ENCODE measurements around the gene PREX1.

PREX1 gene

DNA sequence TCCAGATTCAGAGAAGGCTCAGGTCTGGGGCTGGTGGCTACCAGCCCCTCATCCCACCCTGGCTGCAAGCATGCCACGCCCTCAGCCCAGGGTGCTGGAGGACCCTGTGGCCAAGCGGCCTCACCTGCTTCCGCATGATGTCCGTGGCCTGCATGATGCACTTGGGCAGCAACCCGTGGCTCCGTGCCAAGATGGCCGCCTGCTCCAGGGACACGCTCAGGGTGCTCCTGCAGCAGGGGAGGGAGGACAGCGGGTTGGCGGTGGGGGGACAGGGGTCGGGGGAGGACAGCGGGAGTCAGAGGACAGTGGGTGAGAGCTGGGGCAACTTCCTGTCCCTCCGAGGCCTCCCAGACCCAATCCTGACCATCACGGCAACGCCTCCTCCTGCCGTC lies 200.1 kb downstream of the PREX1 start:
- no peak overlapping the region for H3K4me3 ChIP-seq (ENCODE audit: low read depth in 1 of 2, low read length in 2 of 2)
- no peak overlapping the region for H3K9ac ChIP-seq (ENCODE audit: low read depth in 1 of 2, low read length in 2 of 2)
- peaks cover 0 to 35% of the 10 kb centered on the region in 2 donors for H3K36me3 ChIP-seq (ENCODE audit: control insufficient read depth in 1 of 2, insufficient read depth in 2 of 2, low read length in 2 of 2)
- no peaks in the 10 kb centered on the region for H3K4me1 ChIP-seq (ENCODE audit: control insufficient read depth in 1 of 2, insufficient read depth in 2 of 2, low read length in 2 of 2)
- no peaks in the 10 kb centered on the region for H3K9me3 ChIP-seq (ENCODE audit: control insufficient read depth in 1 of 2, low read length in 2 of 2)
- no peaks in the 10 kb centered on the region for H3K27me3 ChIP-seq (ENCODE audit: control insufficient read depth in 1 of 2, insufficient read depth in 2 of 2, low read length in 2 of 2)
- H3K27ac ChIP-seq (ENCODE audit: low read depth, low read length) = no peak overlapping the region

- peaks cover 0 to 30% of the 10 kb centered on the region in 2 donors for H3K36me3 ChIP-seq (ENCODE audit: control insufficient read depth in 1 of 2, insufficient read depth in 2 of 2, low read length in 2 of 2)
- no peaks in the 10 kb centered on the region for H3K4me1 ChIP-seq (ENCODE audit: control insufficient read depth in 1 of 2, insufficient read depth in 2 of 2, low read length in 2 of 2)
- no peak overlapping the region for H3K27ac ChIP-seq (ENCODE audit: low read depth, low read length)
- no peaks in the 10 kb centered on the region for H3K27me3 ChIP-seq (ENCODE audit: control insufficient read depth in 1 of 2, insufficient read depth in 2 of 2, low read length in 2 of 2)
- no peak overlapping the region for H3K4me3 ChIP-seq (ENCODE audit: low read depth in 1 of 2, low read length in 2 of 2)
- H3K9ac ChIP-seq (ENCODE audit: low read depth in 1 of 2, low read length in 2 of 2) = no peak overlapping the region
- no peaks in the 10 kb centered on the region for H3K9me3 ChIP-seq (ENCODE audit: control insufficient read depth in 1 of 2, low read length in 2 of 2)
These were observed 200.7 kb downstream of the PREX1 start for GRCh38 chr20:48626938-48627736.

- no peak overlapping the region for H3K27ac ChIP-seq (ENCODE audit: low read depth, low read length)
- peaks cover 5 to 6% of the 10 kb centered on the region in 2 donors for H3K4me1 ChIP-seq (ENCODE audit: control insufficient read depth in 1 of 2, insufficient read depth in 2 of 2, low read length in 2 of 2)
- H3K9me3 ChIP-seq (ENCODE audit: control insufficient read depth in 1 of 2, low read length in 2 of 2) = no peaks in the 10 kb centered on the region
- peaks cover 0 to 26% of the 10 kb centered on the region in 2 donors for H3K36me3 ChIP-seq (ENCODE audit: control insufficient read depth in 1 of 2, insufficient read depth in 2 of 2, low read length in 2 of 2)
- no peak overlapping the region for H3K9ac ChIP-seq (ENCODE audit: low read depth in 1 of 2, low read length in 2 of 2)
- no peaks in the 10 kb centered on the region for H3K27me3 ChIP-seq (ENCODE audit: control insufficient read depth in 1 of 2, insufficient read depth in 2 of 2, low read length in 2 of 2)
- no peak overlapping the region for H3K4me3 ChIP-seq (ENCODE audit: low read depth in 1 of 2, low read length in 2 of 2)
These were observed 201.4 kb downstream of the PREX1 start for GRCh38 chr20:48626226-48626937.

- Histone ChIP-seq H3K9ac (ENCODE audit: low read depth in 1 of 2, low read length in 2 of 2) (no peak overlapping the region), H3K27ac (ENCODE audit: low read depth, low read length) (no peak overlapping the region), H3K27me3 (ENCODE audit: control insufficient read depth in 1 of 2, insufficient read depth in 2 of 2, low read length in 2 of 2) (no peaks in the 10 kb centered on the region), H3K9me3 (ENCODE audit: control insufficient read depth in 1 of 2, low read length in 2 of 2) (no peaks in the 10 kb centered on the region), H3K36me3 (ENCODE audit: control insufficient read depth in 1 of 2, insufficient read depth in 2 of 2, low read length in 2 of 2) (peaks cover 0 to 26% of the 10 kb centered on the region in 2 donors), H3K4me1 (ENCODE audit: control insufficient read depth in 1 of 2, insufficient read depth in 2 of 2, low read length in 2 of 2) (peaks cover 12 to 15% of the 10 kb centered on the region in 2 donors), H3K4me3 (ENCODE audit: low read depth in 1 of 2, low read length in 2 of 2) (no peak overlapping the region)
These were observed 202.5 kb downstream of the PREX1 start for GRCh38 chr20:48625136-48625900.

DNA sequence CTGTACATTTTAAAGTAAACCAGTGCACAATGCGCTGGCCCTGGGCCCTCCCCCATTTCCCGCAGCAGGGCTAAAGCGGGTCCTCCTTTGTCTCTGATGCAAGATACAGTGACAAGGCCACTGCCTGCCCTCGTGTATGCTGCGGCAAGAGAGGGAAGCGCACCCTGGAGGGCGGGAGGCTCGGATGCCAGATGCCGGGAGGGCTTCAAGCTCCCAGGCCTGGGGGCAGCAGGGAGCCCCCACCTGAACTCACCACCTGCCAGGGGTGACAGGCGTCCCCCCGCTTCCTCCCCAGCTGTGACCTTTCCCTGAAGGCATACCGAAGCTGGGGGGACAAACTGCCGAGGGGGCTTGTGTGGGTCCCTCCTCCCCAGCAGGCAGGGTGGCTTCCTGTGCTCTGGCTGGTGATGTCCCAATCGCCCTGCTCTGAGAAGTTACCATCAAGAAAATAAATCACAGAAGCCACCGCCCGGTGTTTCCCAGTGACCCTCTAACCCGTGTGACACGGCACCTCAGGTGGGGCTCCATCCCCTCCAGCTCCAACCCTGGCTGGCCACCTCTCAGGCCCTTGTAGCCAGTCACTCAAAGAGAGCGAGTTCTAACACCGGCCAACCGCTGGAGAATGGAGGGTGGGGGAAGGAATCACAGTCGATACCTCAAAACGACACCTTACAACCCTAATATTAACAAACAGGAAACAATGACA lies 203.3 kb downstream of the PREX1 start:
- no peak overlapping the region for H3K4me3 ChIP-seq (ENCODE audit: low read depth in 1 of 2, low read length in 2 of 2)
- peaks cover 15 to 18% of the 10 kb centered on the region in 2 donors for H3K4me1 ChIP-seq (ENCODE audit: control insufficient read depth in 1 of 2, insufficient read depth in 2 of 2, low read length in 2 of 2)
- H3K27ac ChIP-seq (ENCODE audit: low read depth, low read length) = no peak overlapping the region
- H3K9ac ChIP-seq (ENCODE audit: low read depth in 1 of 2, low read length in 2 of 2) = no peak overlapping the region
- H3K9me3 ChIP-seq (ENCODE audit: control insufficient read depth in 1 of 2, low read length in 2 of 2) = no peaks in the 10 kb centered on the region
- H3K27me3 ChIP-seq (ENCODE audit: control insufficient read depth in 1 of 2, insufficient read depth in 2 of 2, low read length in 2 of 2) = peaks cover 0 to 3% of the 10 kb centered on the region in 2 donors
- H3K36me3 ChIP-seq (ENCODE audit: control insufficient read depth in 1 of 2, insufficient read depth in 2 of 2, low read length in 2 of 2) = peaks cover 0 to 22% of the 10 kb centered on the region in 2 donors

DNA sequence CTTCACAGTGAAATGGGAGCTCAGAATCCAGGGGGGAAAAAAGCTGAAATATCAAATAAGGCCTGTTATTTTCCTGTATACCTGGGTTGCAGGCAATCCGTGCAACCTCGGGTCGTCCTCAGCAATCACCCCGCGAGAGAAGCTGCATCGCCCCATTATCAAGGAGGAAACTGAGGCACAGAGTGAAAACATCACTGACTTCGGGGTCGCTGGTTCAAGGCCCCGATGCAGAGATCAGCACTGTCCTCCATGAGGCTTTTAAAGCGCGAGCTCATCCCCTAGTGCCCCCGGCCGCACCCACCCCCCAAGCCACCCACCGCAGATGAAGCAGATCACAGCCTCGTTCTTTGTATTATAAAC lies 203.9 kb downstream of the PREX1 start:
- peaks cover 0 to 3% of the 10 kb centered on the region in 2 donors for H3K27me3 ChIP-seq (ENCODE audit: control insufficient read depth in 1 of 2, insufficient read depth in 2 of 2, low read length in 2 of 2)
- peaks cover 15 to 18% of the 10 kb centered on the region in 2 donors for H3K4me1 ChIP-seq (ENCODE audit: control insufficient read depth in 1 of 2, insufficient read depth in 2 of 2, low read length in 2 of 2)
- H3K27ac ChIP-seq (ENCODE audit: low read depth, low read length) = no peak overlapping the region
- no peak overlapping the region for H3K9ac ChIP-seq (ENCODE audit: low read depth in 1 of 2, low read length in 2 of 2)
- H3K36me3 ChIP-seq (ENCODE audit: control insufficient read depth in 1 of 2, insufficient read depth in 2 of 2, low read length in 2 of 2) = peaks cover 0 to 16% of the 10 kb centered on the region in 2 donors
- no peak overlapping the region for H3K4me3 ChIP-seq (ENCODE audit: low read depth in 1 of 2, low read length in 2 of 2)
- H3K9me3 ChIP-seq (ENCODE audit: control insufficient read depth in 1 of 2, low read length in 2 of 2) = no peaks in the 10 kb centered on the region

DNA sequence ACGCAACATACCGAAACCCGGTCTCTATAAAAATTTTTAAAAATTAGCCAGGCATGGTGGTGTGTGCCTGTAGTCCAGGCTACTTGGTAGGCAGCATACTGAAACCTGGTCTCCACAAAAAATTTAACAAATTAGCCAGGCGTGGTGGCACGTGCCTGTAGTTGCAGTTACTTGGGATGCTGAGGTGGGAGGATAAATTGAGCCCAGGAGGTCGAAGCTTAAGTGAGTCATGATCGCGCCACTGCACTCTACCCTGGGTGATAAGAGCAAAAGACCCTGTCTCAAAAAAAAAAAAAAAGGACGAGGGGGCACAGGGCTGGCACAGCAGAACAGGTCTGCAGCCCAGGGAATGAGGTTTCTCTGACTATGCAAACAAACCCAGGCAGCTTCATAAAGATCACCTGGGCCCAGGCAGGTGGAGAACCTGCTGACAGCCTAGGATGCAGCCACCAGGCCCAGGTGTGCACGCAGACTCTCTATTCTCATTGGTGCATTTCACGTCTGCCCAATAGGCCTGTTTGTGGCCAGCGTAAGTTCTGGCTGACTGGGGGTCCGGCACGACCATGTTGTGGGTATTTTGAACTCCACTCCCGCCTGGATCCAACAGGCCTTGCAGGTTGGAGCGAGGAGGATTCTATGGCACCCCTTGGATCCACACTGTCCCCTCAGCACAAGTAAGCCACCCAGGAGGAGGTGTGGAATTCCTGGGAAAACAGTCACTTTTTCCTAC lies 204.5 kb downstream of the PREX1 start:
- Histone ChIP-seq H3K36me3 (ENCODE audit: control insufficient read depth in 1 of 2, insufficient read depth in 2 of 2, low read length in 2 of 2) (peaks cover 0 to 15% of the 10 kb centered on the region in 2 donors), H3K4me1 (ENCODE audit: control insufficient read depth in 1 of 2, insufficient read depth in 2 of 2, low read length in 2 of 2) (peaks cover 15 to 18% of the 10 kb centered on the region in 2 donors), H3K27ac (ENCODE audit: low read depth, low read length) (no peak overlapping the region), H3K4me3 (ENCODE audit: low read depth in 1 of 2, low read length in 2 of 2) (no peak overlapping the region), H3K27me3 (ENCODE audit: control insufficient read depth in 1 of 2, insufficient read depth in 2 of 2, low read length in 2 of 2) (peaks cover 0 to 3% of the 10 kb centered on the region in 2 donors), H3K9me3 (ENCODE audit: control insufficient read depth in 1 of 2, low read length in 2 of 2) (no peaks in the 10 kb centered on the region), H3K9ac (ENCODE audit: low read depth in 1 of 2, low read length in 2 of 2) (no peak overlapping the region)

DNA sequence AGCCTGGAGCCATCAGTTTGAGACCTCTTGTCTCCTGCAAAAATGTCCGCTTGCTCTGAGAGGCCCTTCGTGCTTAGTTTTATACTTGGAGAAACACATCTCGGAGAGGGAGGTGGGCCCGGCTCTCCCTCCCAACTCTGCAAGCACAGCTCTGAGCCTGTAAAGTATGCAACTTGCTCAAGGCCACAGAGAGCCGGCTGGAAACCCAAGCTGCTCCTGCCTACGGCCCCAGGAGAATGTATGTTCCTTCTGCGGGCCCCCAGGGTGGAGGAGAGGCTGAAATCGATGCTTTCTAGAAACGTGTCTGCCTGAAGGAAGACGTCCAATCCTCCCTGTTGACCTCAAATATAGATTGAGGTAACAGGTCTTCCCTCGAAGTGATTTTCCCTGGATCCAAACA lies 205.4 kb downstream of the PREX1 start:
- Histone ChIP-seq H3K9me3 (ENCODE audit: control insufficient read depth in 1 of 2, low read length in 2 of 2) (no peaks in the 10 kb centered on the region), H3K9ac (ENCODE audit: low read depth in 1 of 2, low read length in 2 of 2) (no peak overlapping the region), H3K4me1 (ENCODE audit: control insufficient read depth in 1 of 2, insufficient read depth in 2 of 2, low read length in 2 of 2) (peaks cover 15 to 18% of the 10 kb centered on the region in 2 donors), H3K4me3 (ENCODE audit: low read depth in 1 of 2, low read length in 2 of 2) (no peak overlapping the region), H3K36me3 (ENCODE audit: control insufficient read depth in 1 of 2, insufficient read depth in 2 of 2, low read length in 2 of 2) (peaks cover 0 to 15% of the 10 kb centered on the region in 2 donors), H3K27me3 (ENCODE audit: control insufficient read depth in 1 of 2, insufficient read depth in 2 of 2, low read length in 2 of 2) (peaks cover 0 to 3% of the 10 kb centered on the region in 2 donors), H3K27ac (ENCODE audit: low read depth, low read length) (no peak overlapping the region)

- peak overlapping the region in 1 of 2 donors; percentile 15 for H3K9ac ChIP-seq (ENCODE audit: low read depth in 1 of 2, low read length in 2 of 2)
- no peaks in the 10 kb centered on the region for H3K9me3 ChIP-seq (ENCODE audit: control insufficient read depth in 1 of 2, low read length in 2 of 2)
- H3K27me3 ChIP-seq (ENCODE audit: control insufficient read depth in 1 of 2, insufficient read depth in 2 of 2, low read length in 2 of 2) = peaks cover 0 to 3% of the 10 kb centered on the region in 2 donors
- peaks cover 15 to 18% of the 10 kb centered on the region in 2 donors for H3K4me1 ChIP-seq (ENCODE audit: control insufficient read depth in 1 of 2, insufficient read depth in 2 of 2, low read length in 2 of 2)
- peak overlapping the region; percentile 15 to 21 for H3K4me3 ChIP-seq (ENCODE audit: low read depth in 1 of 2, low read length in 2 of 2)
- H3K27ac ChIP-seq (ENCODE audit: low read depth, low read length) = no peak overlapping the region
- peaks cover 0 to 11% of the 10 kb centered on the region in 2 donors for H3K36me3 ChIP-seq (ENCODE audit: control insufficient read depth in 1 of 2, insufficient read depth in 2 of 2, low read length in 2 of 2)
These were observed 206.3 kb downstream of the PREX1 start for GRCh38 chr20:48621376-48622078.
